OCI-LY1 (cell line): Measurements from ENCODE around the gene DDX21.

Experiments
- H2AFZ ChIP-seq: fragments of 200-600 bp; sonication (generic), shearing (Covaris generic); 2 replicates; pipeline ENCODE4 v1.6.0; 2014; ENCODE audit warnings: antibody characterized with exemption, mild to moderate bottlenecking, low read length
- H3F3A ChIP-seq: fragments of 200-600 bp; sonication (generic), shearing (Covaris generic); 2 replicates; pipeline ENCODE4 v1.6.0; 2014; ENCODE audit warnings: mild to moderate bottlenecking, antibody characterized with exemption, low read length, moderate library complexity; ENCODE audit not compliant: insufficient read depth
- H3K27ac ChIP-seq: fragments of 200-600 bp; sonication (generic); 2 replicates; pipeline ENCODE4 v1.5.1; 2014; ENCODE audit warnings: low read length, mixed run types, mild to moderate bottlenecking, low read depth; ENCODE audit not compliant: poor library complexity, severe bottlenecking
- H3K27me3 ChIP-seq: fragments of 200-600 bp; sonication (generic); 2 replicates; pipeline ENCODE4 v1.6.0; 2014; ENCODE audit warnings: antibody characterized with exemption, mild to moderate bottlenecking, low read length, moderate library complexity; ENCODE audit not compliant: insufficient read depth
- H3K36me3 ChIP-seq: fragments of 200-600 bp; sonication (generic); 2 replicates; pipeline ENCODE4 v1.6.1; 2014; ENCODE audit warnings: mild to moderate bottlenecking, antibody characterized with exemption, low read length, moderate library complexity, mixed read lengths; ENCODE audit not compliant: insufficient read depth
- H3K4me1 ChIP-seq: fragments of 200-600 bp; sonication (generic); 2 replicates; pipeline ENCODE4 v1.5.1; 2014; ENCODE audit warnings: mild to moderate bottlenecking, low read length, moderate library complexity; ENCODE audit not compliant: insufficient read depth, severe bottlenecking
- H3K4me2 ChIP-seq: fragments of 200-600 bp; sonication (generic), shearing (Covaris generic); 2 replicates; pipeline ENCODE4 v1.6.1; 2014; ENCODE audit warnings: low read length
- H3K4me3 ChIP-seq: fragments of 200-600 bp; sonication (generic); 2 replicates; pipeline ENCODE4 v1.5.1; 2014; ENCODE audit warnings: low read length, low read depth, mild to moderate bottlenecking, mixed read lengths; ENCODE audit not compliant: poor library complexity, severe bottlenecking
- H3K79me2 ChIP-seq: fragments of 200-600 bp; shearing (Covaris generic); 2 replicates; pipeline ENCODE4 v1.6.1; 2016; ENCODE audit warnings: mixed run types, low read length, mixed read lengths; ENCODE audit not compliant: insufficient read depth
- H3K9ac ChIP-seq: fragments of 200-600 bp; sonication (generic), shearing (Covaris generic); 2 replicates; pipeline ENCODE4 v1.6.1; 2014; ENCODE audit warnings: mild to moderate bottlenecking, low read length, mixed read lengths
- H3K9me2 ChIP-seq: fragments of 200-600 bp; sonication (generic), shearing (Covaris generic); 2 replicates; pipeline ENCODE4 v1.6.1; 2014; ENCODE audit warnings: low read depth, mild to moderate bottlenecking, low read length, mixed read lengths
- H3K9me3 ChIP-seq: fragments of 200-600 bp; shearing (Covaris generic); 2 replicates; pipeline ENCODE4 v1.6.1; 2014; ENCODE audit warnings: low read length, mixed read lengths
- H4K20me1 ChIP-seq: fragments of 200-600 bp; sonication (generic), shearing (Covaris generic); 2 replicates; pipeline ENCODE4 v1.6.0; 2016; ENCODE audit warnings: mild to moderate bottlenecking, low read length; ENCODE audit not compliant: insufficient read depth
- EZH2 ChIP-seq: fragments of 200-600 bp; sonication (generic), shearing (Covaris generic); IDR thresholded peaks from 2 replicates; pipeline ENCODE4 v1.8.0; 2017; ENCODE audit warnings: borderline replicate concordance, mixed run types, mild to moderate bottlenecking, antibody characterized with exemption, low read length, moderate library complexity, mixed read lengths
- TF ChIP-seq, protein P1 (sequence below): fragments of 200-600 bp; sonication (generic), shearing (Covaris generic); IDR thresholded peaks from 2 replicates; pipeline ENCODE4 v1.5.1; 2017; ENCODE audit warnings: mild to moderate bottlenecking, antibody characterized with exemption, low read length, moderate library complexity, mixed read lengths

Gene DDX21

DNA sequence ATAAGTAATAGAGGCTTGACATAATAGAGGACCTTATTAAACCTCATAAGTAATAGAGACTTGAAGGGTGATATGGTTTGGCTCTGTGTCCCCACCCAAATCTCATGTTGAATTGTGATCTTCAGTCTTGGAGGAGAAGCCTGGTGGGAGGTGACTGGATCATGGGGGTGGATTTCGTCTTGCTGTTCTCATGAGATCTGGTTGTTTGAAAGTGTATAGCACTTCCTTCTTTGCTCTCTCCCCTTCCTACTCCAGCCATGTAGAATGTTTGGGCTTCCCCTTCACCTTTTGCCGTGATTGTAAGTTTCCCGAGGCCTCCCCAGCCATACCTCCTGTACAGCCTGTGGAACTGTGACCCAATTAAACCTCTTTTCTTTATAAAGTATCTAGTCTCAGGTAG, 41.2 kb downstream of the DDX21 start:
- Histone ChIP-seq H3K9ac (no peak overlapping the region), H3K36me3 (peaks cover 5% of the 10 kb centered on the region), H3K4me2 (no peak overlapping the region), H3K9me3 (no peaks in the 10 kb centered on the region), H4K20me1 (no peaks in the 10 kb centered on the region), H3F3A (no peaks in the 10 kb centered on the region), H3K9me2 (no peaks in the 10 kb centered on the region), H3K4me1 (peaks cover 12% of the 10 kb centered on the region), H3K4me3 (no peak overlapping the region), H3K27ac (no peak overlapping the region), H3K27me3 (no peaks in the 10 kb centered on the region), H2AFZ (no peak overlapping the region), H3K79me2 (no peaks in the 10 kb centered on the region)
- TF ChIP-seq, protein P1, sequence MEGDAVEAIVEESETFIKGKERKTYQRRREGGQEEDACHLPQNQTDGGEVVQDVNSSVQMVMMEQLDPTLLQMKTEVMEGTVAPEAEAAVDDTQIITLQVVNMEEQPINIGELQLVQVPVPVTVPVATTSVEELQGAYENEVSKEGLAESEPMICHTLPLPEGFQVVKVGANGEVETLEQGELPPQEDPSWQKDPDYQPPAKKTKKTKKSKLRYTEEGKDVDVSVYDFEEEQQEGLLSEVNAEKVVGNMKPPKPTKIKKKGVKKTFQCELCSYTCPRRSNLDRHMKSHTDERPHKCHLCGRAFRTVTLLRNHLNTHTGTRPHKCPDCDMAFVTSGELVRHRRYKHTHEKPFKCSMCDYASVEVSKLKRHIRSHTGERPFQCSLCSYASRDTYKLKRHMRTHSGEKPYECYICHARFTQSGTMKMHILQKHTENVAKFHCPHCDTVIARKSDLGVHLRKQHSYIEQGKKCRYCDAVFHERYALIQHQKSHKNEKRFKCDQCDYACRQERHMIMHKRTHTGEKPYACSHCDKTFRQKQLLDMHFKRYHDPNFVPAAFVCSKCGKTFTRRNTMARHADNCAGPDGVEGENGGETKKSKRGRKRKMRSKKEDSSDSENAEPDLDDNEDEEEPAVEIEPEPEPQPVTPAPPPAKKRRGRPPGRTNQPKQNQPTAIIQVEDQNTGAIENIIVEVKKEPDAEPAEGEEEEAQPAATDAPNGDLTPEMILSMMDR = no peak
- TF ChIP-seq EZH2 = no peak

DNA sequence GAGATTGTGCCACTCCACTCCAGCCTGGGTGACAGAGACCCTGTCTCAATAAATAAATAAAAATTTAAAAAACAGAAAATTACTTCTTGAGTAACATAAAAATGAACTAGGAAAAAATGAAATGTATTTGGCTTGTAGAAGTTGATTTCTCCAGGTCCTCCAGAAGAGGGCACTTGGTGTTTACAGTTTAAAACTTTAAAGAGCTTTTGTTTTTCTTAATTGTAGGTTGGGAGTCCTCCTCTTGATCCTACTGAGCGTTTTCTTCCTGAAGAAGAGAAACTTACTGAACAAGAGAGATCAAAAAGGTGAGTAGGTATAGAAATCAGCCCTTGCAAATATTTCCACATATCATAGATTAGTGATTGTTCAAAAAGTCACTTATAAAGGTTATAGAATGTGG, 48.9 kb downstream of the DDX21 start:
- no peak for TF ChIP-seq EZH2
- TF ChIP-seq, protein P1 = peak; percentile 60
- Histone ChIP-seq H2AFZ (no peak overlapping the region), H3K4me1 (no peaks in the 10 kb centered on the region), H3K9me2 (no peaks in the 10 kb centered on the region), H3K27me3 (no peaks in the 10 kb centered on the region), H3K4me2 (no peak overlapping the region), H3K4me3 (no peak overlapping the region), H3K9ac (no peak overlapping the region), H3K36me3 (peaks cover 14% of the 10 kb centered on the region), H4K20me1 (no peaks in the 10 kb centered on the region), H3K9me3 (no peaks in the 10 kb centered on the region), H3K27ac (no peak overlapping the region), H3K79me2 (no peaks in the 10 kb centered on the region), H3F3A (0 out of 2 replicates have a peak, but pooled peaks cover 5% of the 10 kb centered on the region)

DNA sequence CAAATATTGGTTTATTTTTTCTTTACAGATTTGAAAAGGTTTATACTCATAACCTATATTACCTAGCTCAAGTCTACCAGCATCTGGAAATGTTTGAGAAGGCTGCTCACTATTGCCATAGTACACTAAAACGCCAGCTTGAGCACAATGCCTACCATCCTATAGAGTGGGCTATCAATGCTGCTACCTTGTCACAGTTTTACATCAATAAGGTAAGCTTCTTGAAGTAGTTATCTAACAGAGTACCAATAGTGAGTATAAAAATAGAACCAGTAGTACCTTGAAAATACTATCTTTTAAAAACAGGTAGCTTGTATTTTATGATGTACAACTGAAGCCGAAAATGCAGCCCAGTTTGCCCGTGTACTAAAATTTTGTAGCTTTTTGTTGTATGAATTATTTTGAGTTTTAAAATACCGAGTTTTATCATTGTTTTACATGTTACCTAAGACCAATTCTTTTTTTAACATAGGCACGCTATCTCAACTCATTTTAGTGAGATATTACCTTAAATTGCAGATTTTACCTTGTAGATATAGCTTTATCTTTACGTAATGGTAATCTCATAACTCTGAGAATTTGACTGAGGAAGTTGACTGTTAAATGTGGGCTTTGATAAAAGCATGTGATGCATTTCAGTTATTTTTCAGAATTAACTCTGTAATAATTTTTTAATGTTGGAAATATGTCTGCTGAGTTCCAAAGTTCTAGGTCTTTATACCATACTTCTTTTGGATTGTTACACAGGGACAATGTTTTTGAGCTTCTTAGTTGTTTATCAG, 49.9 kb downstream of the DDX21 start:
- TF ChIP-seq EZH2 = no peak
- TF ChIP-seq, protein P1 = no peak
- Histone ChIP-seq H3K4me2 (no peak overlapping the region), H3K27ac (no peak overlapping the region)

More for the DNA sequence above, 49.9 kb downstream of the DDX21 start:
- H3K79me2 ChIP-seq = no peaks in the 10 kb centered on the region
- H3K9me3 ChIP-seq = no peaks in the 10 kb centered on the region
- no peak overlapping the region for H3K4me3 ChIP-seq
- H3K36me3 ChIP-seq = peaks cover 11% of the 10 kb centered on the region; the same call in 1 of the 2 replicates
- H2AFZ ChIP-seq = no peak overlapping the region
- no peak overlapping the region for H3K9ac ChIP-seq
- H3F3A ChIP-seq = 0 out of 2 replicates have a peak, but pooled peaks cover 5% of the 10 kb centered on the region
- H3K4me1 ChIP-seq = no peaks in the 10 kb centered on the region
- H4K20me1 ChIP-seq = no peaks in the 10 kb centered on the region
- H3K27me3 ChIP-seq = no peaks in the 10 kb centered on the region
- no peaks in the 10 kb centered on the region for H3K9me2 ChIP-seq
